ENCODE results near the gene EPHB2.
A peak's percentile ranks its signal among the peaks of the same experiment; 100 is the strongest.

EPHB2 gene

GRCh38 chr1:22722901-22723550, 12.4 kb downstream of the EPHB2 start:
- no peak for DNase-seq

GRCh38 chr1:22727873-22728272, 17.2 kb downstream of the EPHB2 start:
- DNase-seq = no peak

- DNase-seq = no peak
Observed at GRCh38 chr1:22728751-22729399, 18.2 kb downstream of the EPHB2 start.

GRCh38 chr1:22729400-22729773, 18.7 kb downstream of the EPHB2 start:
- no peak for DNase-seq

GRCh38 chr1:22729912-22730311, 19.3 kb downstream of the EPHB2 start:
- DNase-seq = no peak

- no peak for DNase-seq
Observed at GRCh38 chr1:22731924-22732720, 21.5 kb downstream of the EPHB2 start.

GRCh38 chr1:22733643-22734042, 23.0 kb downstream of the EPHB2 start:
- no peak for DNase-seq

- no peak for DNase-seq
Observed at GRCh38 chr1:22736501-22737080, 26.0 kb downstream of the EPHB2 start.

GRCh38 chr1:22737374-22738068, 26.9 kb downstream of the EPHB2 start:
- no peak for DNase-seq

- no peak for DNase-seq
Observed at GRCh38 chr1:22738069-22738435, 27.4 kb downstream of the EPHB2 start.

GRCh38 chr1:22738522-22738921, 27.9 kb downstream of the EPHB2 start:
- no peak for DNase-seq

GRCh38 chr1:22739648-22740385, 29.2 kb downstream of the EPHB2 start:
- DNase-seq = peak; percentile 85

- DNase-seq = no peak
Observed at GRCh38 chr1:22741118-22741517, 30.5 kb downstream of the EPHB2 start.

- DNase-seq = no peak
Observed at GRCh38 chr1:22745669-22746585, 35.3 kb downstream of the EPHB2 start.

- no peak for DNase-seq
Observed at GRCh38 chr1:22747021-22747734, 36.5 kb downstream of the EPHB2 start.

- no peak for DNase-seq
Observed at GRCh38 chr1:22747735-22748073, 37.1 kb downstream of the EPHB2 start.

- no peak for DNase-seq
Observed at GRCh38 chr1:22749503-22749902, 38.9 kb downstream of the EPHB2 start.

GRCh38 chr1:22749919-22750684, 39.5 kb downstream of the EPHB2 start:
- DNase-seq = peak; percentile 49

GRCh38 chr1:22750685-22751051, 40.0 kb downstream of the EPHB2 start:
- no peak for DNase-seq

GRCh38 chr1:22751124-22751531, 40.5 kb downstream of the EPHB2 start:
- DNase-seq = no peak

All from femur (tissue), 1 donor.